Measurements from ENCODE around the gene FAM171A1.
"Not testable (repeated sequence)": the region's sequence is repeated elsewhere in the genome, so short reads cannot be mapped to it uniquely, and the experiment has no call there.

GRCh38 chr10:15276039-15276438 is 95.0 kb downstream of the FAM171A1 start:
- TF ChIP-seq SMC3 (IDR thresholded peaks at IDR 0.05; ENCODE audit: low read length); KDM5A (IDR thresholded peaks at IDR 0.05; ENCODE audit: borderline replicate concordance, low read length); PHF21A (CRISPR knock-in tag; IDR thresholded peaks at IDR 0.05); ZSCAN25 (CRISPR knock-in tag; IDR thresholded peaks at IDR 0.05); POLR2A (IDR thresholded peaks at IDR 0.05; ENCODE audit: insufficient read depth in 1 of 2, low read depth in 2 of 2, low read length in 2 of 2); HOMEZ (CRISPR knock-in tag; IDR thresholded peaks at IDR 0.05; ENCODE audit: low read depth): not testable (repeated sequence)
